LNCaP clone FGC (cell line): ENCODE results near the gene NRXN3.

Experiments used
- DNase-seq: peaks from one replicate; pipeline ENCODE4 v3.0.0-alpha.2; 2011; ENCODE audit warnings: low read depth
- H3K4me3 ChIP-seq: 2 replicates; pipeline ENCODE4 v1.5.1; 2011; ENCODE audit warnings: mild to moderate bottlenecking, low read depth, low read length, control low read depth
- TF ChIP-seq, protein P1 (sequence below): IDR thresholded peaks from 2 replicates; pipeline ENCODE4 v1.5.1; 2012; ENCODE audit warnings: mild to moderate bottlenecking; ENCODE audit not compliant: control insufficient read depth, insufficient read depth; ENCODE audit errors: extremely low read depth

NRXN3 gene

GRCh38 chr14:79111987-79112501, 941.9 kb downstream of the NRXN3 start:
- no peak overlapping the region for H3K4me3 ChIP-seq
- DNase-seq, result no peak
- TF ChIP-seq, protein P1, sequence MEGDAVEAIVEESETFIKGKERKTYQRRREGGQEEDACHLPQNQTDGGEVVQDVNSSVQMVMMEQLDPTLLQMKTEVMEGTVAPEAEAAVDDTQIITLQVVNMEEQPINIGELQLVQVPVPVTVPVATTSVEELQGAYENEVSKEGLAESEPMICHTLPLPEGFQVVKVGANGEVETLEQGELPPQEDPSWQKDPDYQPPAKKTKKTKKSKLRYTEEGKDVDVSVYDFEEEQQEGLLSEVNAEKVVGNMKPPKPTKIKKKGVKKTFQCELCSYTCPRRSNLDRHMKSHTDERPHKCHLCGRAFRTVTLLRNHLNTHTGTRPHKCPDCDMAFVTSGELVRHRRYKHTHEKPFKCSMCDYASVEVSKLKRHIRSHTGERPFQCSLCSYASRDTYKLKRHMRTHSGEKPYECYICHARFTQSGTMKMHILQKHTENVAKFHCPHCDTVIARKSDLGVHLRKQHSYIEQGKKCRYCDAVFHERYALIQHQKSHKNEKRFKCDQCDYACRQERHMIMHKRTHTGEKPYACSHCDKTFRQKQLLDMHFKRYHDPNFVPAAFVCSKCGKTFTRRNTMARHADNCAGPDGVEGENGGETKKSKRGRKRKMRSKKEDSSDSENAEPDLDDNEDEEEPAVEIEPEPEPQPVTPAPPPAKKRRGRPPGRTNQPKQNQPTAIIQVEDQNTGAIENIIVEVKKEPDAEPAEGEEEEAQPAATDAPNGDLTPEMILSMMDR, result no peak

- no peak for DNase-seq
- no peak overlapping the region for H3K4me3 ChIP-seq
- TF ChIP-seq, protein P1, result no peak
Measured at GRCh38 chr14:79117561-79117960, 947.4 kb downstream of the NRXN3 start.

- H3K4me3 ChIP-seq, result no peak overlapping the region
- TF ChIP-seq, protein P1, result no peak
- DNase-seq, result no peak
Measured at GRCh38 chr14:79118291-79118690, 948.1 kb downstream of the NRXN3 start.

- H3K4me3 ChIP-seq, result no peak overlapping the region
- TF ChIP-seq, protein P1, result no peak
- no peak for DNase-seq
Measured at GRCh38 chr14:79134361-79134760, 964.2 kb downstream of the NRXN3 start.

DNA sequence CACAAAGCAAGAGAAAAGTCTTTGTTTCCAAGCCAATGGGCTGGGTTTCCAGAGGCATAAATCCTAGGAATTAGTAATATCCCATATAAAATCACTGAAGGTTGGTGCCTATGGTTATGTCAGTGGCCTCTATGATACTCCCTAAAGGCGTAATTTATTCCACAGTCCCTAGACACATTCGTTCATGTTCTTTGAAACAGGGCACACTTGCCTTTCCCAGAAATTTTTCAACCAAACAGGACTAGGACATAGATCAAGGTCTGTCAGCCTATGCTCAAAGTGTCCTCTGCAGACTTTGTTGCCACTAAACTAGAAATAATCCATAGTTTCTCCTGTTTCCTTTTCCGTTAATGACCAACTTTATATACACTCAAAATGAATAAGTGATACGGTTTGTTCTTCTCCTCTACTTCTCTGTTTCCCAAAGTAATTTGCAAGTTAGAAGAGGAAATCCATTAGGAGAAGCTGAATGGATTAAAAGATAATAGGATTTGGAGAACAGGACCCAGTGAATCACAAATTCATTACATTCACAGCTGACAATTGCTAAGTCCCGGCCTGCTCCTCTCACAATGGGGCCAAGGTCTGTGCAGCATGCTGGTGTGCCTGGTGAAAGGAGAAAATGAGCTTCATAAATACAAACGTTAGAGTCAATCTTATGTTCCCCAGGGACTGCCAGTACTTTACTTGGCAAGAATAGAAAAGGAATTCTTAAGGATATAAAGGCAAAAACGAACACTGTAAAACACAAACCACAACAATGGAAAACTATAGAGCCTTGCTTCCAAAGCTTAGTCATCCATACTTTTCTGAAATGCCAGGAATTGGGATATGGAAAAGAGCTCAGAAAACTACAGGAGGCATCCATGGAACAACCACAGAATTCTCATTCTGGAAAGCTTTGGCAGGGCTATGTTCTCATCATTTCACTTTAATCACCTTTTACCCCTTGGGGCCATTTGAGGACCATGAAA, 966.2 kb downstream of the NRXN3 start:
- TF ChIP-seq, protein P1, result no peak

GRCh38 chr14:79137045-79137430, 966.9 kb downstream of the NRXN3 start:
- no peak for DNase-seq
- TF ChIP-seq, protein P1, result no peak
- H3K4me3 ChIP-seq, result no peak overlapping the region

More for the DNA sequence above, 966.2 kb downstream of the NRXN3 start:
- DNase-seq, result no peak
- no peak overlapping the region for H3K4me3 ChIP-seq
